ENCODE results near the gene TRIM59.

Gene TRIM59

DNA sequence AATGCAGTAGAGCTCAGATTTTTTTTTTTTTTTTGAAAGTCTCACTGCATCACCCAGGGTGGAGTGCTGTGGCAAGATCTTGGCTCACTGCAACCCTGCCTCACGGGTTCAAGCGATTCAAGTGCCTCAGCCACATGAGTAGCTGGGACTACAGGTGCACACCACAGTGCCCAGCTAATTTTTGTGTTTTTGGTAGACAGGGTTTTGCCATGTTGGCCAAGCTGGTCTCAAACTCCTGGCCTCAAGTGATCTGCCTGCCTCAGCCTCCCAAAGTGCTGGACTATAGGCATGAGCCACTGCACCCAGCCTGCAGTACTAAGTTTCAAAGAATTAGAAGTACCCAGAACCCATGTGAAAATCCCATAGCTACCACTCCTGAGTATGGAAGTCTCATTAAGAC lies 14.5 kb downstream of the TRIM59 start:
- no peak overlapping the region for H3K27ac ChIP-seq (replicated peaks)
- H3K27me3 ChIP-seq (ENCODE audit: insufficient read depth, poor library complexity, severe bottlenecking) = no peaks in the 10 kb centered on the region
- TF ChIP-seq GABPA (IDR thresholded peaks at IDR 0.05; ENCODE audit: low read depth) (no peak), POLR2AphosphoS5 (IDR thresholded peaks at IDR 0.05; ENCODE audit: low read depth) (peak; percentile 16; the same call in 1 of the 2 replicates)
- no peak for DNase-seq (ENCODE audit: low read depth in 1 of 2, low spot score in 1 of 2)
- H3K4me3 ChIP-seq (replicated peaks; ENCODE audit: insufficient read depth, low read length) = no peak overlapping the region

DNA sequence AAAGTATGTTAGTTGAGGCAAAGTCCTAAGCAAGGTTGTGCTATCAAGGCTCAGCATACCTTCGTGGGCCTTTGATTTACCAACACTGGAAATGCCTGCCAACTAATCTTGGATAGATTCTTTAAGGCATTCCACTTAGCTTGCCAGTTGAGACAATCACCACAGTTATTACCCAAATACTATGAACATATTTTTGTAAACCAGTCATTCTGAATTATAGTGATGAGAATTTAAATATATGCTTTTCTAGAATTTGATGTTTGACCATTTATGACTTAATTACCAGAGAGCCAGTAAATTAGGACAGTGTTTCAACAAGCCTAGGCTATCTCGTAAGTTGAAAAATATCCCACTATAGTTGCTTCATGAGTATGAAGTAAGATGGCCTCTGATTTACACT lies 15.5 kb downstream of the TRIM59 start:
- no peak for DNase-seq (ENCODE audit: low read depth in 1 of 2, low spot score in 1 of 2)
- Histone ChIP-seq H3K4me3 (replicated peaks; ENCODE audit: insufficient read depth, low read length) (no peak overlapping the region), H3K27ac (replicated peaks) (no peak overlapping the region), H3K27me3 (ENCODE audit: insufficient read depth, poor library complexity, severe bottlenecking) (no peaks in the 10 kb centered on the region)
- TF ChIP-seq CTCF (IDR thresholded peaks at IDR 0.05; ENCODE audit: insufficient read depth, low read length) (no peak), GABPA (IDR thresholded peaks at IDR 0.05; ENCODE audit: low read depth) (no peak), POLR2AphosphoS5 (IDR thresholded peaks at IDR 0.05; ENCODE audit: low read depth) (no peak), SPI1 (IDR thresholded peaks at IDR 0.05; ENCODE audit: borderline replicate concordance, low read depth) (no peak)
- TF ChIP-seq, protein P1, sequence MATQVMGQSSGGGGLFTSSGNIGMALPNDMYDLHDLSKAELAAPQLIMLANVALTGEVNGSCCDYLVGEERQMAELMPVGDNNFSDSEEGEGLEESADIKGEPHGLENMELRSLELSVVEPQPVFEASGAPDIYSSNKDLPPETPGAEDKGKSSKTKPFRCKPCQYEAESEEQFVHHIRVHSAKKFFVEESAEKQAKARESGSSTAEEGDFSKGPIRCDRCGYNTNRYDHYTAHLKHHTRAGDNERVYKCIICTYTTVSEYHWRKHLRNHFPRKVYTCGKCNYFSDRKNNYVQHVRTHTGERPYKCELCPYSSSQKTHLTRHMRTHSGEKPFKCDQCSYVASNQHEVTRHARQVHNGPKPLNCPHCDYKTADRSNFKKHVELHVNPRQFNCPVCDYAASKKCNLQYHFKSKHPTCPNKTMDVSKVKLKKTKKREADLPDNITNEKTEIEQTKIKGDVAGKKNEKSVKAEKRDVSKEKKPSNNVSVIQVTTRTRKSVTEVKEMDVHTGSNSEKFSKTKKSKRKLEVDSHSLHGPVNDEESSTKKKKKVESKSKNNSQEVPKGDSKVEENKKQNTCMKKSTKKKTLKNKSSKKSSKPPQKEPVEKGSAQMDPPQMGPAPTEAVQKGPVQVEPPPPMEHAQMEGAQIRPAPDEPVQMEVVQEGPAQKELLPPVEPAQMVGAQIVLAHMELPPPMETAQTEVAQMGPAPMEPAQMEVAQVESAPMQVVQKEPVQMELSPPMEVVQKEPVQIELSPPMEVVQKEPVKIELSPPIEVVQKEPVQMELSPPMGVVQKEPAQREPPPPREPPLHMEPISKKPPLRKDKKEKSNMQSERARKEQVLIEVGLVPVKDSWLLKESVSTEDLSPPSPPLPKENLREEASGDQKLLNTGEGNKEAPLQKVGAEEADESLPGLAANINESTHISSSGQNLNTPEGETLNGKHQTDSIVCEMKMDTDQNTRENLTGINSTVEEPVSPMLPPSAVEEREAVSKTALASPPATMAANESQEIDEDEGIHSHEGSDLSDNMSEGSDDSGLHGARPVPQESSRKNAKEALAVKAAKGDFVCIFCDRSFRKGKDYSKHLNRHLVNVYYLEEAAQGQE (IDR thresholded peaks at IDR 0.05; ENCODE audit: insufficient replicate concordance, low read depth) = no peak

DNA sequence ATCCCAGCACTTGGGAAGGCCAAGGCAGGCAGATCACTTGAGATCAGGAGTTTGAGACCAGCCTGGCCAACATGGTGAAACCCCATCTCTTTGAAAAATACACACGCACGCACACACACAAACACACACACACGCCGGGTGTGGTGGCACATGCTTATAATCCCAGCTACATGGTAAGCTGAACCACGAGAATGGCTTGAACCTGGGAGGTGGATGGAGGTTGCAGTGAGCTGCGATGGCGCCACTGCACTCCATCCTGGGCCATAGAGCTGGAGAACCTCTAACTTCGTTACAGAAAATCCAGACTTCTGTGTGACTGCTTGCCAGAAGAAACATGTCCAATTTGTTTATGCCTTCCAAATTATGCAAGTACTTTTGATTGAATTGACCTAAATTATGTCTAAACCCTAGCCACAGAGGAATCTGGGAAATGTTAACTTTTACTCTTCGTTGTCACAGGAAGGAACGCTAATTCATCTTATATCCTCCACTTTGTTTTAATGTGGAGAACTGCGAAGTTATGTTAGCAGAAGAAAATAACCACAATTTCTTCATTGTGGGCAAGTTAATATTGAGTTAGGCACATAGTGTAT lies 21.7 kb downstream of the TRIM59 start:
- Histone ChIP-seq H3K27ac (replicated peaks) (no peak overlapping the region), H3K4me3 (replicated peaks; ENCODE audit: insufficient read depth, low read length) (no peak overlapping the region), H3K27me3 (ENCODE audit: insufficient read depth, poor library complexity, severe bottlenecking) (no peaks in the 10 kb centered on the region)
- TF ChIP-seq, protein P1 (IDR thresholded peaks at IDR 0.05; ENCODE audit: insufficient replicate concordance, low read depth) = no peak
- peak; percentile 46 for TF ChIP-seq POLR2AphosphoS5 (IDR thresholded peaks at IDR 0.05; ENCODE audit: low read depth)
- DNase-seq (ENCODE audit: low read depth in 1 of 2, low spot score in 1 of 2) = no peak

DNA sequence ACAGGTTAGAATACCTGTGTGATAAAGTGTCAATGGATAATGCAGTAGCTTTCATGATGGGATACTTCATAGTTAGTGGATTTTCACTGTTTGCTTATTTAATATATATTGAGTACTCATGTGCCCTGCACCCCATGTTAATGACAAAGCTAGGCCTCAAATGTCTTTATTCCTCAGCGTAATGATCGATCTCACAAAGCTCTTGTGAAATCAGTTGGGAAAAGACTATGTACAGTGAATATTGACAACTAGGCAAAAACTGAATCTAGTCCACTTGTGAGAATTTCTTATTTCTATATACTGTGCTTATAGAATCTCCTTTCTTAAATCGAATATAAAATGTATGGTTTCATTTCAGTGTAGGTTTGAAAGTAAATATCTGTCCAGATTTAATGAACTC lies 32.3 kb downstream of the TRIM59 start:
- H3K27ac ChIP-seq (replicated peaks) = no peak overlapping the region
- DNase-seq (ENCODE audit: low read depth in 1 of 2, low spot score in 1 of 2) = no peak
- H3K27me3 ChIP-seq (ENCODE audit: insufficient read depth, poor library complexity, severe bottlenecking) = no peaks in the 10 kb centered on the region
- TF ChIP-seq, protein P1 (IDR thresholded peaks at IDR 0.05; ENCODE audit: insufficient replicate concordance, low read depth) = no peak
- no peak for TF ChIP-seq CTCF (IDR thresholded peaks at IDR 0.05; ENCODE audit: insufficient read depth, low read length)
- TF ChIP-seq SPI1 (IDR thresholded peaks at IDR 0.05; ENCODE audit: borderline replicate concordance, low read depth) = no peak
- no peak for TF ChIP-seq POLR2AphosphoS5 (IDR thresholded peaks at IDR 0.05; ENCODE audit: low read depth)
- TF ChIP-seq GABPA (IDR thresholded peaks at IDR 0.05; ENCODE audit: low read depth) = no peak
- no peak overlapping the region for H3K4me3 ChIP-seq (replicated peaks; ENCODE audit: insufficient read depth, low read length)
